Aorta (tissue), 5 donors: Measurements from ENCODE around the gene NUP133. TPM values are rescaled to one million over a fixed set of nuclear protein-coding genes. Genes with fewer than 3 reads are reported as not detected.

Experiments used
- ATAC-seq: fragments of 200-7000 bp; cut with Tn5 transposase; one replicate; pipeline ENCODE4 v1.9.1; 2022; ENCODE audit warnings: moderate library complexity; ENCODE audit not compliant: low FRiP score
- DNase-seq, 2 donors: peaks; one replicate each; pipeline ENCODE4 v3.0.0-alpha.2; 2020
- H3K27ac ChIP-seq, 2 donors: one replicate each; pipeline ENCODE4 v1.5.1; 2013; ENCODE audit warnings: low read length in 2 of 2, mild to moderate bottlenecking in 2 of 2, moderate library complexity in 2 of 2, control low read depth in 1 of 2, inconsistent platforms in 1 of 2, low read depth in 1 of 2
- H3K27me3 ChIP-seq, 2 donors: one replicate each; pipeline ENCODE4 v1.6.1; 2013; ENCODE audit warnings: control low read depth in 1 of 2, low read length in 1 of 2, mild to moderate bottlenecking in 1 of 2, moderate library complexity in 1 of 2; ENCODE audit not compliant: insufficient read depth in 2 of 2, control insufficient read depth in 1 of 2
- H3K36me3 ChIP-seq, 2 donors: one replicate each; pipeline ENCODE4 v1.6.1; 2013; ENCODE audit warnings: control low read depth in 1 of 2, low read length in 1 of 2, mild to moderate bottlenecking in 1 of 2; ENCODE audit not compliant: insufficient read depth in 2 of 2, control insufficient read depth in 1 of 2
- H3K4me1 ChIP-seq, 2 donors: one replicate each; pipeline ENCODE4 v1.6.1; 2013; ENCODE audit warnings: low read length in 2 of 2, control low read depth in 1 of 2, mild to moderate bottlenecking in 1 of 2, moderate library complexity in 1 of 2; ENCODE audit not compliant: insufficient read depth in 2 of 2, control insufficient read depth in 1 of 2
- H3K4me3 ChIP-seq, 2 donors: one replicate each; pipeline ENCODE4 v1.5.1; 2013; ENCODE audit warnings: low read length in 2 of 2, control low read depth in 1 of 2, mild to moderate bottlenecking in 1 of 2
- H3K9me3 ChIP-seq: one replicate; pipeline ENCODE4 v1.6.1; 2013; ENCODE audit warnings: mild to moderate bottlenecking, low read length; ENCODE audit not compliant: control insufficient read depth
- WGBS, 2 donors: extraction: QIAGEN DNeasy Blood & Tissue Kit; methylation state at CpG; one replicate each; pipeline ENCODE4 v1.1.7; 2013; 5-methylcytosine and 5-hydroxymethylcytosine counted together
- intact Hi-C, 2 donors: fragments of 100-400 bp; cut with DNase I; formaldehyde crosslinking; loops; one replicate each; pipeline versions ENCODE4 v1.14.2 to v1.15.0; 2022
- polyA plus RNA-seq, 2 donors: library from polyadenylated mRNA; stranded (reverse); fragments of 200-250 nt; gene quantifications; one replicate each; pipeline ENCODE4 v1.2.3, GENCODE V29; 2013
- total RNA-seq, 2 donors: library from RNA; stranded (reverse); fragmentation: NEBNext Ultra II Directional; extraction: Animal tissue kit (Norgen Biotek cat#: 25700); gene quantifications; one replicate each; pipeline ENCODE4 v1.2.1, GENCODE V29; 2021
- donor health status: healthy with polysubstance abuse.
- donor health status: Bipolar disorder and iron deficiency.
- donor health status: DM: no; HTN: no; CAD: no.
- donor health status: DM: no; HTN: no; CAD: no.
- donor health status: DM: yes; HTN: yes; CAD: no.

Gene NUP133
- total and polyA plus RNA-seq, 4 donors = 5.1 to 37.3 (median 24.0) TPM

- no peak for DNase-seq
- WGBS, 2 donors = 70 to 72% methylated on average over 5 of the region's 5 CpGs
- H3K4me3 ChIP-seq = no peak overlapping the region
- no peak for ATAC-seq
- H3K36me3 ChIP-seq = peaks cover 0 to 4% of the 10 kb centered on the region in 2 donors
- no peaks in the 10 kb centered on the region for H3K9me3 ChIP-seq
- H3K27ac ChIP-seq = no peak overlapping the region
- no peaks in the 10 kb centered on the region for H3K27me3 ChIP-seq
- H3K4me1 ChIP-seq = no peaks in the 10 kb centered on the region
- intact Hi-C loops = loop anchor here (2.0 to 5.0 kb wide), 3 partner anchors 32 to 196 kb away; no protein-coding TSS in a partner anchor
Observed at GRCh38 chr1:229452956-229453801, 55.0 kb downstream of the NUP133 start.

- intact Hi-C loops = no loop called here
- 65 to 74% methylated on average over 2 of the region's 2 CpGs for WGBS, 2 donors
- Histone ChIP-seq H3K36me3 (peaks cover 0 to 5% of the 10 kb centered on the region in 2 donors), H3K9me3 (no peaks in the 10 kb centered on the region), H3K27me3 (no peaks in the 10 kb centered on the region), H3K27ac (no peak overlapping the region), H3K4me1 (no peaks in the 10 kb centered on the region), H3K4me3 (no peak overlapping the region)
- ATAC-seq = no peak
- no peak for DNase-seq
Observed at GRCh38 chr1:229448845-229449244, 59.3 kb downstream of the NUP133 start.

GRCh38 chr1:229448354-229448753 is 59.8 kb downstream of the NUP133 start:
- Histone ChIP-seq H3K4me3 (no peak overlapping the region), H3K36me3 (peaks cover 0 to 5% of the 10 kb centered on the region in 2 donors), H3K27me3 (no peaks in the 10 kb centered on the region), H3K27ac (no peak overlapping the region), H3K4me1 (no peaks in the 10 kb centered on the region), H3K9me3 (no peaks in the 10 kb centered on the region)
- no peak for DNase-seq
- 90 to 92% methylated on average over 7 of the region's 7 CpGs for WGBS, 2 donors
- intact Hi-C loops = no loop called here
- no peak for ATAC-seq

GRCh38 chr1:229447809-229448252 is 60.3 kb downstream of the NUP133 start:
- WGBS, 2 donors = 89 to 90% methylated on average over 11 of the region's 11 CpGs
- Histone ChIP-seq H3K9me3 (no peaks in the 10 kb centered on the region), H3K36me3 (peaks cover 0 to 5% of the 10 kb centered on the region in 2 donors), H3K27me3 (no peaks in the 10 kb centered on the region), H3K27ac (no peak overlapping the region), H3K4me3 (no peak overlapping the region), H3K4me1 (no peaks in the 10 kb centered on the region)
- ATAC-seq (no peak), DNase-seq (no peak)
- intact Hi-C loops = no loop called here

GRCh38 chr1:229445828-229446227 is 62.3 kb downstream of the NUP133 start:
- DNase-seq = no peak
- intact Hi-C loops = no loop called here
- Histone ChIP-seq H3K9me3 (no peaks in the 10 kb centered on the region), H3K27me3 (no peaks in the 10 kb centered on the region), H3K4me3 (no peak overlapping the region), H3K36me3 (peaks cover 0 to 5% of the 10 kb centered on the region in 2 donors), H3K27ac (no peak overlapping the region), H3K4me1 (no peaks in the 10 kb centered on the region)
- no peak for ATAC-seq
- 93 to 95% methylated on average over 4 of the region's 4 CpGs for WGBS, 2 donors

- no peaks in the 10 kb centered on the region for H3K9me3 ChIP-seq
- no peaks in the 10 kb centered on the region for H3K4me1 ChIP-seq
- intact Hi-C loops = no loop called here
- H3K4me3 ChIP-seq = no peak overlapping the region
- peaks cover 0 to 5% of the 10 kb centered on the region in 2 donors for H3K36me3 ChIP-seq
- no peaks in the 10 kb centered on the region for H3K27me3 ChIP-seq
- ATAC-seq (no peak), DNase-seq (no peak)
- H3K27ac ChIP-seq = no peak overlapping the region
- 67 to 71% methylated on average over 5 of the region's 5 CpGs for WGBS, 2 donors
Observed at GRCh38 chr1:229440851-229441537, 67.1 kb downstream of the NUP133 start.

GRCh38 chr1:229438021-229438420 is 70.1 kb downstream of the NUP133 start:
- Histone ChIP-seq H3K4me1 (no peaks in the 10 kb centered on the region), H3K36me3 (peaks cover 0 to 2% of the 10 kb centered on the region in 2 donors), H3K27me3 (no peaks in the 10 kb centered on the region), H3K27ac (no peak overlapping the region), H3K4me3 (no peak overlapping the region), H3K9me3 (no peaks in the 10 kb centered on the region)
- DNase-seq (no peak), ATAC-seq (no peak)
- intact Hi-C loops = no loop called here
- 92 to 98% methylated on average over 3 of the region's 3 CpGs for WGBS, 2 donors

- intact Hi-C loops = loop anchor here in 1 of 2 donors (2.0 kb wide), 1 partner anchor 61 kb away; no protein-coding TSS in a partner anchor
- H3K27ac ChIP-seq = no peak overlapping the region
- no peaks in the 10 kb centered on the region for H3K9me3 ChIP-seq
- WGBS, 2 donors = 96 to 100% methylated on average over 2 of the region's 2 CpGs
- no peaks in the 10 kb centered on the region for H3K27me3 ChIP-seq
- no peak overlapping the region for H3K4me3 ChIP-seq
- no peaks in the 10 kb centered on the region for H3K4me1 ChIP-seq
- H3K36me3 ChIP-seq = peaks cover 0 to 2% of the 10 kb centered on the region in 2 donors
- no peak for DNase-seq
- no peak for ATAC-seq
Observed at GRCh38 chr1:229437443-229437842, 70.7 kb downstream of the NUP133 start.
